Epithelial cell of prostate (primary cell): Measurements from ENCODE around the gene TSC22D4.
"Not testable (repeated sequence)": the region's sequence is repeated elsewhere in the genome, so short reads cannot be mapped to it uniquely, and the experiment has no call there.

Experiments used
- DNase-seq: peaks from one replicate; pipeline ENCODE4 v3.0.0-alpha.2; 2011; ENCODE audit warnings: low read depth, low spot score
- H3K27ac ChIP-seq: fragments of 450-650 bp; 2 replicates; pipeline ENCODE4 v1.5.1; 2017; ENCODE audit warnings: mild to moderate bottlenecking

TSC22D4 gene

GRCh38 chr7:100478958-100479660 is at the start of gene TSC22D4:
Gene TSC22D4, minus strand, starts transcription at chr7:100479214. Its CDS starts 1,176 bp downstream, at chr7:100478038.
- H3K27ac ChIP-seq, result peak within 1 kb of the TSS; percentile 66
- peak; percentile 72 for DNase-seq

GRCh38 chr7:100528108-100528866 is 49.3 kb upstream of the TSC22D4 start:
- not testable (repeated sequence) for H3K27ac ChIP-seq, DNase-seq

GRCh38 chr7:100523192-100523591 is 44.2 kb upstream of the TSC22D4 start:
- not testable (repeated sequence) for DNase-seq, H3K27ac ChIP-seq

GRCh38 chr7:100521909-100522593 is 43.0 kb upstream of the TSC22D4 start:
- not testable (repeated sequence) for DNase-seq, H3K27ac ChIP-seq

- H3K27ac ChIP-seq, result no peak overlapping the region
- DNase-seq, result no peak
Observed at GRCh38 chr7:100521076-100521475, 42.1 kb upstream of the TSC22D4 start.

GRCh38 chr7:100520138-100520537 is 41.1 kb upstream of the TSC22D4 start:
- H3K27ac ChIP-seq, result no peak overlapping the region
- no peak for DNase-seq

- no peak overlapping the region for H3K27ac ChIP-seq
Observed at GRCh38 chr7:100519580-100519979, 40.6 kb upstream of the TSC22D4 start.

GRCh38 chr7:100517305-100517704 is 38.3 kb upstream of the TSC22D4 start:
- no peak overlapping the region for H3K27ac ChIP-seq
- DNase-seq, result no peak

More at GRCh38 chr7:100519580-100519979, 40.6 kb upstream of the TSC22D4 start:
- DNase-seq, result no peak

- H3K27ac ChIP-seq, result no peak overlapping the region
- no peak for DNase-seq
Observed at GRCh38 chr7:100516135-100516812, 37.3 kb upstream of the TSC22D4 start.

GRCh38 chr7:100515072-100515532 is 36.1 kb upstream of the TSC22D4 start:
- no peak for DNase-seq
- H3K27ac ChIP-seq, result peak overlapping the region; percentile 1

- H3K27ac ChIP-seq, result no peak overlapping the region
- DNase-seq, result no peak
Observed at GRCh38 chr7:100513212-100513810, 34.3 kb upstream of the TSC22D4 start.

GRCh38 chr7:100510437-100511239 is 31.6 kb upstream of the TSC22D4 start:
- no peak for DNase-seq

GRCh38 chr7:100509231-100509630 is 30.2 kb upstream of the TSC22D4 start:
- H3K27ac ChIP-seq, result peak overlapping the region; percentile 68
- peak; percentile 92 for DNase-seq

More at GRCh38 chr7:100510437-100511239, 31.6 kb upstream of the TSC22D4 start:
- H3K27ac ChIP-seq, result no peak overlapping the region

- H3K27ac ChIP-seq, result no peak overlapping the region
- DNase-seq, result no peak
Observed at GRCh38 chr7:100506356-100506923, 27.4 kb upstream of the TSC22D4 start.

GRCh38 chr7:100504887-100505611 is 26.0 kb upstream of the TSC22D4 start:
- no peak for DNase-seq
- no peak overlapping the region for H3K27ac ChIP-seq

GRCh38 chr7:100504031-100504430 is 25.0 kb upstream of the TSC22D4 start:
- DNase-seq, H3K27ac ChIP-seq: not testable (repeated sequence)

- DNase-seq, H3K27ac ChIP-seq: not testable (repeated sequence)
Observed at GRCh38 chr7:100500743-100501142, 21.7 kb upstream of the TSC22D4 start.

- H3K27ac ChIP-seq, result no peak overlapping the region
- no peak for DNase-seq
Observed at GRCh38 chr7:100496509-100496908, 17.5 kb upstream of the TSC22D4 start.
